HCT116 (cell line): Measurements from ENCODE around the gene RNF148. TPM values are rescaled to one million over a fixed set of nuclear protein-coding genes. Genes with fewer than 3 reads are reported as not detected.

Experiments used
- ATAC-seq: fragments of 200-7000 bp; cut with Tn5 transposase; 2 replicates; pipeline ENCODE4 v1.9.1; 2020; ENCODE audit warnings: mild to moderate bottlenecking, moderate library complexity
- BruUV-seq: library from RNA; stranded (reverse); fragments of 400-500 nt; replicated peaks from 2 replicates; lab custom pipeline; 2021; lab: Mats Ljungman, UMichigan
- CTCF ChIA-PET: fragments of 300-600 bp; sonication (Branson Sonifier 250); formaldehyde crosslinking; loops from one replicate; lab custom pipeline; 2021; ENCODE audit warnings: antibody characterized with exemption; lab: Charles Lee
- POLR2A ChIA-PET: fragments of 300-600, 350-600 bp; sonication (Branson Sonifier 250); formaldehyde crosslinking; loops from one replicate; lab custom pipeline; 2021; ENCODE audit warnings: antibody characterized with exemption; lab: Charles Lee
- RAD21 ChIA-PET, 2 experiments: fragments of 300-600 bp; sonication (Branson Sonifier 250); formaldehyde crosslinking; loops; one replicate each; lab custom pipeline; 2023; ENCODE audit warnings: low total read pairs in 2 of 2; ENCODE audit not compliant: uncharacterized antibody in 2 of 2, unreplicated experiment in 2 of 2, low non-redundant PET in 1 of 2; lab: Charles Lee
- DNase-seq: peaks from one replicate; pipeline ENCODE4 v3.0.0-alpha.2; 2010; ENCODE audit warnings: low read depth, low spot score
- H2AFZ ChIP-seq: fragments of 200-600 bp; shearing (Covaris generic), sonication (generic); 2 replicates; pipeline ENCODE4 v1.6.1; 2017; ENCODE audit warnings: low read depth, mixed run types, mixed read lengths, antibody characterized with exemption, low read length; ENCODE audit not compliant: poor library complexity, severe bottlenecking
- H3K27ac ChIP-seq: 2 replicates; pipeline ENCODE4 v1.5.1; 2012; ENCODE audit warnings: low read depth, low read length
- H3K27me3 ChIP-seq: fragments of 200-600 bp; sonication (generic); 2 replicates; pipeline ENCODE4 v1.6.1; 2016; ENCODE audit warnings: mixed run types, low read length, mixed read lengths; ENCODE audit not compliant: insufficient read depth
- H3K36me3 ChIP-seq, 2 experiments: fragments of 200-500 bp in 1 of 2; fragments of 200-600 bp in 1 of 2; sonication (Bioruptor generic) in 1 of 2; sonication (generic) in 1 of 2; 2 replicates each; pipeline versions ENCODE4 v1.5.1 to v1.6.1; 2014 to 2016; ENCODE audit warnings: low read length in 2 of 2, inconsistent platforms in 1 of 2, mixed read lengths in 1 of 2, mixed run types in 1 of 2; ENCODE audit not compliant: insufficient read depth in 2 of 2, control insufficient read depth in 1 of 2
- H3K4me1 ChIP-seq, 2 experiments: fragments of 200-600 bp in 1 of 2; sonication (generic) in 1 of 2; 2 replicates each; pipeline versions ENCODE4 v1.5.1 to v1.6.1; 2012 to 2017; ENCODE audit warnings: low read length in 2 of 2, inconsistent platforms in 1 of 2, mild to moderate bottlenecking in 1 of 2, mixed read lengths in 1 of 2, mixed run types in 1 of 2, moderate library complexity in 1 of 2; ENCODE audit not compliant: insufficient read depth in 2 of 2, control insufficient read depth in 1 of 2
- H3K4me2 ChIP-seq: fragments of 200-600 bp; sonication (generic); 2 replicates; pipeline ENCODE4 v1.6.1; 2017; ENCODE audit warnings: mixed run types, low read length, mixed read lengths
- H3K4me3 ChIP-seq, 2 experiments: fragments of 200-600 bp in 1 of 2; sonication (generic) in 1 of 2; replicated peaks in 1 of 2; 2 replicates each; pipeline ENCODE4 v1.5.1; 2011 to 2016; ENCODE audit warnings: low read length in 2 of 2, control low read depth in 1 of 2, low read depth in 1 of 2, mild to moderate bottlenecking in 1 of 2, mixed read lengths in 1 of 2, mixed run types in 1 of 2
- H3K79me2 ChIP-seq: fragments of 200-600 bp; sonication (generic); 2 replicates; pipeline ENCODE4 v1.6.1; 2017; ENCODE audit warnings: mild to moderate bottlenecking, mixed run types, low read length, moderate library complexity, mixed read lengths; ENCODE audit not compliant: insufficient read depth
- H3K9ac ChIP-seq: fragments of 200-600 bp; sonication (generic); 2 replicates; pipeline ENCODE4 v1.6.1; 2016; ENCODE audit warnings: low read length, mixed read lengths
- H3K9me2 ChIP-seq: fragments of 200-600 bp; sonication (generic), shearing (Covaris generic); 2 replicates; pipeline ENCODE4 v1.6.1; 2017; ENCODE audit warnings: mixed run types, mild to moderate bottlenecking, moderate library complexity; ENCODE audit not compliant: insufficient read depth
- H3K9me3 ChIP-seq, 2 experiments: fragments of 200-500 bp in 1 of 2; fragments of 200-600 bp in 1 of 2; sonication (Bioruptor generic) in 1 of 2; sonication (generic) in 1 of 2; 2 replicates each; pipeline ENCODE4 v1.6.1; 2014 to 2017; ENCODE audit warnings: low read length in 2 of 2, mixed read lengths in 2 of 2, inconsistent platforms in 1 of 2, low read depth in 1 of 2, mild to moderate bottlenecking in 1 of 2, mixed run types in 1 of 2, moderate library complexity in 1 of 2; ENCODE audit not compliant: control insufficient read depth in 1 of 2, insufficient read depth in 1 of 2
- H4K20me1 ChIP-seq: fragments of 200-600 bp; sonication (generic), shearing (Covaris generic); 2 replicates; pipeline ENCODE4 v1.6.1; 2017; ENCODE audit warnings: mixed run types, mild to moderate bottlenecking, moderate library complexity; ENCODE audit not compliant: insufficient read depth
- CEBPB ChIP-seq: IDR thresholded peaks from 2 replicates; pipeline ENCODE4 v1.6.1; 2012; ENCODE audit warnings: low read depth
- ELF1 ChIP-seq: IDR thresholded peaks from 2 replicates; pipeline ENCODE4 v1.6.1; 2012; ENCODE audit warnings: low read depth, borderline replicate concordance
- JUND ChIP-seq: IDR thresholded peaks from 2 replicates; pipeline ENCODE4 v1.6.1; 2012
- POLR2A ChIP-seq: IDR thresholded peaks from 2 replicates; pipeline ENCODE4 v1.7.0; 2011; ENCODE audit warnings: borderline replicate concordance; ENCODE audit not compliant: insufficient read depth, insufficient read length; ENCODE audit errors: extremely low read depth
- POLR2AphosphoS5 ChIP-seq: IDR thresholded peaks from 2 replicates; pipeline ENCODE4 v1.6.1; 2011; ENCODE audit warnings: mild to moderate bottlenecking, low read depth, low read length, moderate library complexity
- RAD21 ChIP-seq: IDR thresholded peaks from 2 replicates; pipeline ENCODE4 v1.6.1; 2012; ENCODE audit warnings: low read depth, mild to moderate bottlenecking
- SIN3A ChIP-seq: IDR thresholded peaks from 2 replicates; pipeline ENCODE4 v1.6.1; 2012; ENCODE audit warnings: low read depth
- SP1 ChIP-seq: IDR thresholded peaks from 2 replicates; pipeline ENCODE4 v1.6.1; 2012; ENCODE audit warnings: low read depth
- SRF ChIP-seq: IDR thresholded peaks from 2 replicates; pipeline ENCODE4 v1.6.1; 2012; ENCODE audit warnings: low read depth
- TCF7L2 ChIP-seq: IDR thresholded peaks from 2 replicates; pipeline ENCODE4 v1.7.0; 2011; ENCODE audit warnings: borderline replicate concordance, inconsistent platforms; ENCODE audit not compliant: insufficient read depth, insufficient read length; ENCODE audit errors: extremely low read depth
- YY1 ChIP-seq: IDR thresholded peaks from 2 replicates; pipeline ENCODE4 v1.6.1; 2011; ENCODE audit warnings: low read length, low read depth, moderate library complexity, mild to moderate bottlenecking; ENCODE audit not compliant: insufficient replicate concordance; ENCODE audit errors: extremely low read depth
- ZNF274 ChIP-seq: fragments of 200-500 bp; sonication (Bioruptor generic); IDR thresholded peaks from 2 replicates; pipeline ENCODE4 v1.6.1; 2014; ENCODE audit warnings: mild to moderate bottlenecking, low read depth, low read length, inconsistent platforms
- intact Hi-C: fragments of 100-400 bp; cut with micrococcal nuclease; formaldehyde crosslinking; loops from 2 replicates; pipeline ENCODE4 v1.10.0; 2022
- total RNA-seq: library from RNA; stranded (reverse); gene quantifications from one replicate; pipeline ENCODE4 v1.2.1, GENCODE V29; 2021; ENCODE audit not compliant: unreplicated experiment
- TF ChIP-seq, protein P1 (sequence below), 3 experiments: fragments of 200-600 bp in 1 of 3; sonication (generic) in 1 of 3; IDR thresholded peaks in 2 of 3; conservative IDR thresholded peaks in 1 of 3; 2 replicates each; pipeline ENCODE4 v1.5.1; 2012 to 2017; ENCODE audit warnings: low read depth in 2 of 3, low read length in 2 of 3, antibody characterized with exemption in 1 of 3, borderline replicate concordance in 1 of 3, control low read depth in 1 of 3, mild to moderate bottlenecking in 1 of 3, mixed read lengths in 1 of 3, mixed run types in 1 of 3, moderate library complexity in 1 of 3; ENCODE audit not compliant: insufficient read depth in 1 of 3
- TF ChIP-seq, protein P2 (sequence below): IDR thresholded peaks from 2 replicates; pipeline ENCODE4 v1.6.1; 2012; ENCODE audit warnings: low read depth

Gene RNF148
- total RNA-seq, 1 experiment from 2014 or later, result 0.22 TPM

DNA sequence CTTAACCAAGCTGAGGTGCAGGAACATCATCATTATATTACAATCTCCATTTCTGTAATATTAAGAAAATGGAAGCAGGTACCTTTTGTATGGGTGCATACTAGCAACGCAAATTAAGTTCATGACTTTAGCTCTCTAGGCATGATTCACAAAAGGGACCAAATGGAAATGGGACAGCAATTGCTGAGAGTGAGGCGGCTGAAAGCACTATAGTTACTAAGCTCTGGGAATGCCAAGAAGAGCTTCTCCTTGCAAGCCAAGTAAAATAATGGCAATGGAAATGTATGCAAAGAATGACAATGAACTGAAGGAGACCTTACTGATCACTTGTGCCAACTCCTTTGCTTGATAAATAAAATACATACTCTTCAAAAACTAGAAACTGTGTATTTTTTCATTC, 36.2 kb upstream of the RNF148 start:
- Histone ChIP-seq H3K9me2 (no peaks in the 10 kb centered on the region), H3K27ac (no peak overlapping the region), H3K4me1 (no peaks in the 10 kb centered on the region)
- CTCF ChIA-PET, result no interaction called here
- TF ChIP-seq JUND, result no peak
- no peak for TF ChIP-seq SIN3A
- TF ChIP-seq TCF7L2, result no peak
- no peak for TF ChIP-seq RAD21
- TF ChIP-seq POLR2A, result no peak
- TF ChIP-seq, protein P1, sequence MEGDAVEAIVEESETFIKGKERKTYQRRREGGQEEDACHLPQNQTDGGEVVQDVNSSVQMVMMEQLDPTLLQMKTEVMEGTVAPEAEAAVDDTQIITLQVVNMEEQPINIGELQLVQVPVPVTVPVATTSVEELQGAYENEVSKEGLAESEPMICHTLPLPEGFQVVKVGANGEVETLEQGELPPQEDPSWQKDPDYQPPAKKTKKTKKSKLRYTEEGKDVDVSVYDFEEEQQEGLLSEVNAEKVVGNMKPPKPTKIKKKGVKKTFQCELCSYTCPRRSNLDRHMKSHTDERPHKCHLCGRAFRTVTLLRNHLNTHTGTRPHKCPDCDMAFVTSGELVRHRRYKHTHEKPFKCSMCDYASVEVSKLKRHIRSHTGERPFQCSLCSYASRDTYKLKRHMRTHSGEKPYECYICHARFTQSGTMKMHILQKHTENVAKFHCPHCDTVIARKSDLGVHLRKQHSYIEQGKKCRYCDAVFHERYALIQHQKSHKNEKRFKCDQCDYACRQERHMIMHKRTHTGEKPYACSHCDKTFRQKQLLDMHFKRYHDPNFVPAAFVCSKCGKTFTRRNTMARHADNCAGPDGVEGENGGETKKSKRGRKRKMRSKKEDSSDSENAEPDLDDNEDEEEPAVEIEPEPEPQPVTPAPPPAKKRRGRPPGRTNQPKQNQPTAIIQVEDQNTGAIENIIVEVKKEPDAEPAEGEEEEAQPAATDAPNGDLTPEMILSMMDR (IDR thresholded peaks at IDR 0.05 in 2 of 3, conservative IDR thresholded peaks at IDR 0.05 in 1 of 3; ENCODE audit: borderline replicate concordance in 1 of 3, insufficient read depth in 1 of 3, low read depth in 2 of 3, low read length in 2 of 3), result no peak
- no peak for TF ChIP-seq CEBPB
- no peak for TF ChIP-seq ELF1
- TF ChIP-seq ZNF274, result no peak
- TF ChIP-seq POLR2AphosphoS5, result no peak
- TF ChIP-seq, protein P2, sequence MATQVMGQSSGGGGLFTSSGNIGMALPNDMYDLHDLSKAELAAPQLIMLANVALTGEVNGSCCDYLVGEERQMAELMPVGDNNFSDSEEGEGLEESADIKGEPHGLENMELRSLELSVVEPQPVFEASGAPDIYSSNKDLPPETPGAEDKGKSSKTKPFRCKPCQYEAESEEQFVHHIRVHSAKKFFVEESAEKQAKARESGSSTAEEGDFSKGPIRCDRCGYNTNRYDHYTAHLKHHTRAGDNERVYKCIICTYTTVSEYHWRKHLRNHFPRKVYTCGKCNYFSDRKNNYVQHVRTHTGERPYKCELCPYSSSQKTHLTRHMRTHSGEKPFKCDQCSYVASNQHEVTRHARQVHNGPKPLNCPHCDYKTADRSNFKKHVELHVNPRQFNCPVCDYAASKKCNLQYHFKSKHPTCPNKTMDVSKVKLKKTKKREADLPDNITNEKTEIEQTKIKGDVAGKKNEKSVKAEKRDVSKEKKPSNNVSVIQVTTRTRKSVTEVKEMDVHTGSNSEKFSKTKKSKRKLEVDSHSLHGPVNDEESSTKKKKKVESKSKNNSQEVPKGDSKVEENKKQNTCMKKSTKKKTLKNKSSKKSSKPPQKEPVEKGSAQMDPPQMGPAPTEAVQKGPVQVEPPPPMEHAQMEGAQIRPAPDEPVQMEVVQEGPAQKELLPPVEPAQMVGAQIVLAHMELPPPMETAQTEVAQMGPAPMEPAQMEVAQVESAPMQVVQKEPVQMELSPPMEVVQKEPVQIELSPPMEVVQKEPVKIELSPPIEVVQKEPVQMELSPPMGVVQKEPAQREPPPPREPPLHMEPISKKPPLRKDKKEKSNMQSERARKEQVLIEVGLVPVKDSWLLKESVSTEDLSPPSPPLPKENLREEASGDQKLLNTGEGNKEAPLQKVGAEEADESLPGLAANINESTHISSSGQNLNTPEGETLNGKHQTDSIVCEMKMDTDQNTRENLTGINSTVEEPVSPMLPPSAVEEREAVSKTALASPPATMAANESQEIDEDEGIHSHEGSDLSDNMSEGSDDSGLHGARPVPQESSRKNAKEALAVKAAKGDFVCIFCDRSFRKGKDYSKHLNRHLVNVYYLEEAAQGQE, result no peak
- no peak for TF ChIP-seq YY1
- TF ChIP-seq SP1, result no peak
- TF ChIP-seq SRF, result no peak
- TF ChIP-seq, all 23 proteins: peak for 0
- no peak overlapping the region for H2AFZ ChIP-seq
- H3K9ac ChIP-seq, result no peak overlapping the region
- H3K4me3 ChIP-seq, result no peak overlapping the region
- RAD21 ChIA-PET, result no interaction called here
- H3K4me2 ChIP-seq, result no peak overlapping the region
- H3K27me3 ChIP-seq, result no peaks in the 10 kb centered on the region
- POLR2A ChIA-PET, result interaction anchor here (0.7 kb wide), 1 partner anchor 90 kb away, joined by 3 read pairs; no protein-coding TSS in a partner anchor
- intact Hi-C loops, result no loop called here
- no peaks in the 10 kb centered on the region for H4K20me1 ChIP-seq
- H3K36me3 ChIP-seq, result no peaks in the 10 kb centered on the region
- H3K9me3 ChIP-seq, result no peaks in the 10 kb centered on the region
- ATAC-seq, result no peak
- BruUV-seq, result no TSS peak
- no peak for DNase-seq
- H3K79me2 ChIP-seq, result no peaks in the 10 kb centered on the region
